Naive thymus-derived CD4-positive, alpha-beta T cell (primary cell): Measurements from ENCODE around the gene LEFTY1. TPM values are rescaled to one million over a fixed set of nuclear protein-coding genes. Genes with fewer than 3 reads are reported as not detected.
A peak's percentile ranks its signal among the peaks of the same experiment; 100 is the strongest.

Source experiments
- ATAC-seq: fragments of 150-1000 bp; cut with Tn5 transposase; 2 replicates; pipeline ENCODE4 v1.10.0; 2021; ENCODE audit warnings: mild to moderate bottlenecking, moderate library complexity
- CTCF ChIA-PET: fragments of 350-600 bp; sonication (Branson Sonifier 250); formaldehyde crosslinking; loops from one replicate; lab custom pipeline; 2021; ENCODE audit warnings: antibody characterized with exemption; lab: Charles Lee
- POLR2A ChIA-PET: fragments of 350-600 bp; sonication (Branson Sonifier 250); formaldehyde crosslinking; loops from one replicate; lab custom pipeline; 2021; ENCODE audit warnings: antibody characterized with exemption, inconsistent platforms; lab: Charles Lee
- DNase-seq, 9 donors: peaks; one replicate each; pipeline versions ENCODE4 v3.0.0 to v3.0.0-alpha.2; 2020 to 2022; ENCODE audit warnings: mixed read lengths in 1 of 9
- H3K27ac ChIP-seq: one replicate; pipeline ENCODE4 v1.7.0; 2013; ENCODE audit warnings: mild to moderate bottlenecking, low read depth, low read length, moderate library complexity
- H3K27me3 ChIP-seq, 2 donors: one replicate each; pipeline ENCODE4 v1.7.0; 2013; ENCODE audit warnings: low read length in 2 of 2, mild to moderate bottlenecking in 2 of 2, moderate library complexity in 2 of 2; ENCODE audit not compliant: control insufficient read depth in 2 of 2, insufficient read depth in 2 of 2
- H3K36me3 ChIP-seq, 3 experiments: 1 replicate in 2 of 3; 2 replicates in 1 of 3; pipeline ENCODE4 v1.7.0; 2013; ENCODE audit warnings: low read length in 3 of 3, mild to moderate bottlenecking in 3 of 3, moderate library complexity in 1 of 3; ENCODE audit not compliant: insufficient read depth in 3 of 3, control insufficient read depth in 2 of 3
- H3K4me1 ChIP-seq, 2 donors: one replicate each; pipeline ENCODE4 v1.7.0; 2013; ENCODE audit warnings: low read length in 2 of 2, mild to moderate bottlenecking in 2 of 2, moderate library complexity in 1 of 2; ENCODE audit not compliant: control insufficient read depth in 2 of 2, insufficient read depth in 2 of 2
- H3K4me3 ChIP-seq: 2 replicates; pipeline ENCODE4 v1.7.0; 2013; ENCODE audit warnings: mild to moderate bottlenecking, low read length
- H3K9me3 ChIP-seq, 3 experiments: 1 replicate in 2 of 3; 2 replicates in 1 of 3; pipeline ENCODE4 v1.7.0; 2013; ENCODE audit warnings: low read length in 3 of 3; ENCODE audit not compliant: control insufficient read depth in 2 of 3
- H3K27ac Mint-ChIP-seq, 9 donors: one replicate each; pipeline ENCODE4 v1.8.0; 2020 to 2022; ENCODE audit warnings: mixed read lengths in 9 of 9, mild to moderate bottlenecking in 8 of 9, moderate library complexity in 5 of 9, inconsistent platforms in 2 of 9
- H3K27me3 Mint-ChIP-seq, 5 donors: one replicate each; pipeline ENCODE4 v1.8.0; 2021 to 2022; ENCODE audit warnings: mixed read lengths in 5 of 5, mild to moderate bottlenecking in 1 of 5
- H3K36me3 Mint-ChIP-seq, 5 donors: one replicate each; pipeline ENCODE4 v1.8.0; 2020 to 2022; ENCODE audit warnings: mixed read lengths in 5 of 5, mild to moderate bottlenecking in 3 of 5, inconsistent platforms in 1 of 5
- H3K4me1 Mint-ChIP-seq, 7 donors: one replicate each; pipeline ENCODE4 v1.8.0; 2020 to 2022; ENCODE audit warnings: mixed read lengths in 7 of 7, mild to moderate bottlenecking in 3 of 7, inconsistent platforms in 1 of 7
- H3K4me3 Mint-ChIP-seq, 10 donors: one replicate each; pipeline ENCODE4 v1.8.0; 2020 to 2022; ENCODE audit warnings: mild to moderate bottlenecking in 10 of 10, mixed read lengths in 10 of 10, moderate library complexity in 6 of 10, inconsistent platforms in 2 of 10
- H3K9me3 Mint-ChIP-seq, 11 donors: one replicate each; pipeline ENCODE4 v1.8.0; 2020 to 2022; ENCODE audit warnings: mixed read lengths in 11 of 11, mild to moderate bottlenecking in 4 of 11, inconsistent platforms in 1 of 11, moderate library complexity in 1 of 11
- intact Hi-C, 2 donors: fragments of 100-400 bp; cut with micrococcal nuclease; formaldehyde crosslinking; loops; one replicate each; pipeline ENCODE4 v1.15.1; 2023
- polyA plus RNA-seq, 2 donors: library from polyadenylated mRNA; unstranded; fragments of 300-500 nt; fragmentation: Illumina TruSeq; gene quantifications; one replicate each; pipeline ENCODE4 v1.2.3, GENCODE V29; 2021
- total RNA-seq, 6 experiments: library from RNA in 5 of 6; stranded (reverse) in 5 of 6; gene quantifications; 1 replicate in 5 of 6; 2 replicates in 1 of 6; pipeline ENCODE4 v1.2.3 and lab custom pipeline; 2021 to 2026

Gene LEFTY1
- total and polyA plus RNA-seq, 7 experiments from 2014 or later = 0.84 to 0.85 TPM; not detected in 5

GRCh38 chr1:225883616-225884265, 5.2 kb downstream of the LEFTY1 start:
- Mint-ChIP-seq H3K27ac (peak overlapping the region; percentile 60 to 98 (median 95)), H3K36me3 (peaks cover 0 to 23% (median 0%) of the 10 kb centered on the region in 5 donors), H3K4me3 (peak overlapping the region; percentile 89 to 99 (median 97)), H3K4me1 (peaks cover 25 to 39% (median 34%) of the 10 kb centered on the region in 7 donors), H3K27me3 (peaks cover 0 to 27% (median 0%) of the 10 kb centered on the region in 5 donors), H3K9me3 (peaks cover 0 to 3% (median 0%) of the 10 kb centered on the region in 11 donors)
- H3K4me1 ChIP-seq = peaks cover 25 to 27% of the 10 kb centered on the region in 2 donors
- DNase-seq (no peak), ATAC-seq (no peak)
- H3K9me3 ChIP-seq = no peaks in the 10 kb centered on the region
- ChIA-PET POLR2A (interaction anchor here (0.5 to 14.9 kb wide), 16 partner anchors 10 to 1461 kb away, joined by 3 to 396 read pairs (median 11); partner anchors contain the start of genes LEFTY1, PYCR2, SDE2 and SRP9), CTCF (interaction anchor here (3.7 to 5.0 kb wide), 2 partner anchors 13 to 28 kb away, joined by 46 to 48 read pairs; no protein-coding TSS in a partner anchor)
- H3K27me3 ChIP-seq = no peaks in the 10 kb centered on the region
- peak overlapping the region; percentile 90 for H3K27ac ChIP-seq
- H3K4me3 ChIP-seq = no peak overlapping the region
- H3K36me3 ChIP-seq = peaks cover 0 to 15% (median 0%) of the 10 kb centered on the region in 3 experiments
- intact Hi-C loops = loop anchor here (2.0 to 5.0 kb wide), 6 partner anchors 114 to 524 kb away; partner anchors contain the start of genes H3-3A (in 1 of the 2), LBR (in 1 of the 2), PARP1 (in 1 of the 2) and SDE2 (in 1 of the 2)

- Histone ChIP-seq H3K36me3 (peaks cover 0 to 20% (median 0%) of the 10 kb centered on the region in 3 experiments), H3K4me1 (peaks cover 33 to 35% of the 10 kb centered on the region in 2 donors), H3K27me3 (no peaks in the 10 kb centered on the region), H3K27ac (peak overlapping the region; percentile 90), H3K4me3 (peak overlapping the region; percentile 80), H3K9me3 (no peaks in the 10 kb centered on the region)
- H3K9me3 Mint-ChIP-seq = peaks cover 0 to 3% (median 0%) of the 10 kb centered on the region in 11 donors
- DNase-seq (peak in 7 of 9 donors; percentile 30 to 53 (median 35)), ATAC-seq (peak; percentile 46)
- H3K27ac Mint-ChIP-seq = peak overlapping the region; percentile 70 to 98 (median 96)
- peak overlapping the region; percentile 89 to 99 (median 97) for H3K4me3 Mint-ChIP-seq
- ChIA-PET POLR2A (interaction anchor here (0.5 to 14.9 kb wide), 27 partner anchors 10 to 1460 kb away, joined by 3 to 396 read pairs (median 7); partner anchors contain the start of genes H3-3A, LEFTY1, PYCR2 and SDE2), CTCF (interaction anchor here (0.6 to 5.0 kb wide), 6 partner anchors 13 to 105 kb away, joined by 3 to 48 read pairs (median 9); partner anchors contain the start of gene SRP9)
- H3K4me1 Mint-ChIP-seq = peaks cover 30 to 42% (median 41%) of the 10 kb centered on the region in 7 donors
- H3K27me3 Mint-ChIP-seq = peaks cover 0 to 22% (median 0%) of the 10 kb centered on the region in 5 donors
- peaks cover 0 to 27% (median under 1%) of the 10 kb centered on the region in 5 donors for H3K36me3 Mint-ChIP-seq
- intact Hi-C loops = loop anchor here (1.0 to 5.0 kb wide), 12 partner anchors 14 to 524 kb away; partner anchors contain the start of genes SDE2 (in 2 of the 2), SRP9 (in 2 of the 2), H3-3A (in 1 of the 2) and LBR (in 1 of the 2)
Observed at GRCh38 chr1:225882694-225883615, 6.0 kb downstream of the LEFTY1 start.

GRCh38 chr1:225881959-225882693, 6.8 kb downstream of the LEFTY1 start, which contains the start of gene TMEM63A:
TSS of gene TMEM63A (minus strand) at chr1:225882380. CDS start at chr1:225877580, 4,800 bp downstream.
- ATAC-seq = peak; percentile 84
- POLR2A ChIA-PET = interaction anchor here (0.6 to 14.9 kb wide), 25 partner anchors 9 to 460 kb away, joined by 3 to 396 read pairs (median 9); partner anchors contain the start of genes H3-3A, LEFTY1, PYCR2 and SDE2
- DNase-seq = peak; percentile 83 to 89 (median 87)
- peak within 1 kb of the TSS; percentile 89 to 99 (median 97) for H3K4me3 Mint-ChIP-seq
- intact Hi-C loops = loop anchor here (1.0 to 5.0 kb wide), 14 partner anchors 15 to 525 kb away; partner anchors contain the start of genes PYCR2 (in 2 of the 2), SDE2 (in 2 of the 2), SRP9 (in 2 of the 2) and H3-3A (in 1 of the 2)
- H3K27me3 Mint-ChIP-seq = peaks cover 0 to 21% (median 0%) of the 10 kb centered on the region in 5 donors
- Histone ChIP-seq H3K27me3 (no peaks in the 10 kb centered on the region), H3K4me1 (peaks cover 41% of the 10 kb centered on the region in 2 donors), H3K9me3 (no peaks in the 10 kb centered on the region), H3K36me3 (peaks cover 1 to 28% (median 4%) of the 10 kb centered on the region in 3 experiments), H3K4me3 (peak within 1 kb of the TSS; percentile 80), H3K27ac (peak within 1 kb of the TSS; percentile 90)
- H3K9me3 Mint-ChIP-seq = peaks cover 0 to 3% (median 0%) of the 10 kb centered on the region in 11 donors
- H3K36me3 Mint-ChIP-seq = peaks cover 6 to 32% (median 9%) of the 10 kb centered on the region in 5 donors
- H3K4me1 Mint-ChIP-seq = peaks cover 37 to 51% (median 48%) of the 10 kb centered on the region in 7 donors
- H3K27ac Mint-ChIP-seq = peak within 1 kb of the TSS; percentile 91 to 98 (median 96)
- CTCF ChIA-PET = interaction anchor here (1.2 to 5.0 kb wide), 6 partner anchors 14 to 104 kb away, joined by 3 to 48 read pairs (median 8); partner anchors contain the start of gene SRP9

DNA sequence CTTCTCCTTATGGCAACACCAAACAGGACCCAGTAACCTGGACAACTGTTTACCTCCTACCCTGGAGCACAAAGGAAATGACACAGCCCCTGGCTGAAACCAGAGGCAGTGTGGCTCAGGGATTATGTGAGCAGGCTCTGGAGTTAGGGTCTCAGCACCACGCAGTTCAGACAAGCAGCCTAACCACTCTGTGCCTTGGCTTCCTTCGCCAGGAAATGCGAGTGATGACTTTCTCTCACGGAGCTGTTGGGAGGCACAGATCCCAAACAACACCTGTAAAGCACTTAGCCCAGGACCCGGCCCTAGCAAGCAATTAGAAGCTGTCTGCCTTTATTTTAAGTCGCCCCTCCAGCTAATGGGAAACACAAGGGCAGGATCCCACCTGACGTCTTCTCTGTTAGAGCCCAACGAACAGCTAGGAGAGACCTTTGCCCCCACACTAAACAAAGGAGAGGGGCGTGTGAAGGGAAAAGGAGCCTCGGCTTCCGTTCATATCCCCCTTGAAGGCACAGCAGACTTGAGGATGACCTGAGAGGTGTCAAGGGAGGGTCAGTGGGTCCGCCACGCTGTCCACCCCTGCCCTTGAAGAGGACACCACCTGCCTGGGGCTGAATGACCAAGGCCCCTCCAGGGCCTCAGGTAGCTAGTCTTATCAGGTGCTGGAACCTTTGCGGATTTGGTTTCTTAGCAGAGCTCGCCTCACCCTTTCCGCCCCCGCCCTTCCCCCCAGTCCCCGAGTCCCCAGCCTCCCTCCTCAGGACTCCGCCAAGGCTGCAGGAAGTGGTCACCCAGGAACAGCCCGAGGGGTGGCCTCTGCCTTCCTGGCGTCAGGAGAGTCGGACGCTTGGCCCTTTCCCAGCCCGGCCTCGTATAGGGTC, 7.6 kb downstream of the LEFTY1 start:
- intact Hi-C loops = loop anchor here (1.0 to 5.0 kb wide), 10 partner anchors 15 to 526 kb away; partner anchors contain the start of genes H3-3A (in 1 of the 2), LBR (in 1 of the 2), PARP1 (in 1 of the 2) and PYCR2 (in 1 of the 2)
- peaks cover 9 to 34% (median 12%) of the 10 kb centered on the region in 5 donors for H3K36me3 Mint-ChIP-seq
- H3K4me1 Mint-ChIP-seq = peaks cover 43 to 59% (median 55%) of the 10 kb centered on the region in 7 donors
- no peaks in the 10 kb centered on the region for H3K27me3 ChIP-seq
- H3K4me3 Mint-ChIP-seq = peak overlapping the region; percentile 89 to 99 (median 97)
- peak overlapping the region; percentile 89 to 96 (median 93) for H3K27ac Mint-ChIP-seq
- peaks cover 0 to 3% (median 0%) of the 10 kb centered on the region in 11 donors for H3K9me3 Mint-ChIP-seq
- H3K4me1 ChIP-seq = peaks cover 49% of the 10 kb centered on the region in 2 donors
- ATAC-seq (peak; percentile 33), DNase-seq (peak in 7 of 9 donors; percentile 38 to 51 (median 43))
- H3K27ac ChIP-seq = peak overlapping the region; percentile 90
- ChIA-PET POLR2A (interaction anchor here (1.0 to 14.9 kb wide), 23 partner anchors 10 to 436 kb away, joined by 3 to 396 read pairs (median 14); partner anchors contain the start of genes H3-3A, LEFTY1, PYCR2 and SDE2), CTCF (interaction anchor here (0.6 to 5.0 kb wide), 9 partner anchors 14 to 360 kb away, joined by 3 to 48 read pairs (median 3); partner anchors contain the start of gene SRP9)
- peak overlapping the region; percentile 80 for H3K4me3 ChIP-seq
- H3K9me3 ChIP-seq = no peaks in the 10 kb centered on the region
- H3K36me3 ChIP-seq = peaks cover 7 to 36% (median 8%) of the 10 kb centered on the region in 3 experiments
- peaks cover 0 to 14% (median 0%) of the 10 kb centered on the region in 5 donors for H3K27me3 Mint-ChIP-seq
